SK-N-SH (cell line): Measurements from ENCODE around the gene ZNF521.

Source experiments
- EP300 ChIP-seq, 2 experiments: IDR thresholded peaks; 2 replicates each; pipeline versions ENCODE4 v1.4.0 to v1.6.1; 2012; ENCODE audit warnings: borderline replicate concordance in 1 of 2, low read depth in 1 of 2, low read length in 1 of 2
- RAD21 ChIP-seq: IDR thresholded peaks from 2 replicates; pipeline ENCODE4 v1.6.1; 2012; ENCODE audit warnings: mild to moderate bottlenecking, low read length
- RFX5 ChIP-seq: IDR thresholded peaks from 2 replicates; pipeline ENCODE4 v1.6.1; 2012; ENCODE audit warnings: mild to moderate bottlenecking, improper control_type of control experiment, low read length
- SMC3 ChIP-seq: IDR thresholded peaks from 2 replicates; pipeline ENCODE4 v1.6.1; 2012; ENCODE audit warnings: low read depth, low read length, improper control_type of control experiment
- TF ChIP-seq, protein P1 (sequence below): fragments of 200-600 bp; sonication (generic); IDR thresholded peaks from 2 replicates; pipeline ENCODE4 v1.6.1; 2017; ENCODE audit warnings: antibody characterized with exemption, mild to moderate bottlenecking, moderate library complexity
- TF ChIP-seq, protein P2 (sequence below): IDR thresholded peaks from 2 replicates; pipeline ENCODE4 v1.4.0; 2012; ENCODE audit warnings: low read depth

DNA sequence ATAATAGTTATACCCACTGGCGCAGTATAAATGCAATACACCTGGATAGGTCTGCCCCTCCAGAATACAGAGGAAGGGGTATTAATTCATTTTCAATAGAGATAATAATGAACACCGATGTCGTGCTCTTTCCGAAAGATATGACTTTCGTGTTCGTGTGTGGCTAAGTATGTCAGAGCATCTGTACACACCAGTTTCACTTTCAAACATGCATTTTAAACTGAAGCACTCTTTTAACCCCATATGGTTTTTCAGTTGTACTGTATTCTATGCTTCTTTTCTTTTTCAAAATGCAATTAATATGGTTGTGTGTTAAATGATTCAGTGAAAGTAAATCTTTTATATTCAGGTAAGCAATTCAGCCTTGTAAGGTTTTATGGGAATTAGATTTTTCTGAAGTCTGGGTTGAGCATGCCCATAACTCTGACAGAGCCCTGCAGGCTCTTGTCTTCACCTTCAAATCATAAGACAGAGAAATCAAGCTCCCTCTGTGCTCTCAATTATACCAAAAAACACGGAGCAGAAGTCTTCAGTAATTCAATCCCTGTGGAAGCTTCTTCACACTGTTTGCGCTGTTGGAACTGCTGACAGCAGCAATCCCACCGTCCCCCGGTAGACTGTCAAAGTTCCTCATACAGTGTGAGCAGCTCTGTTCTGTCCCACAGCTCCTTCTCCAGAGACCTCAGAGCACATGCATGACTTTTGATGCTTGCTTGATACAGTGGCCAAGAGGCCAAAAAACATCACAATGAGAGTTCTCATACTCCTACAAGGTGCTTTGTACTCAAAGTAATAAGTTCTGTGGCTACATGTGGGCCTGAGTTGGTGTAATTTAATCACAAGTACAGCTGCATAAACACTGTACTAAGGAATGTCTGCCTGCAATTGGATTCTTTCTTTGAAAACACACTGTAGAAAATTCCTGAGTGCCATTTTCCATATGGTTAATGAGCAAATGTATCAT lies 186.8 kb downstream of the ZNF521 start:
- TF ChIP-seq, protein P1, sequence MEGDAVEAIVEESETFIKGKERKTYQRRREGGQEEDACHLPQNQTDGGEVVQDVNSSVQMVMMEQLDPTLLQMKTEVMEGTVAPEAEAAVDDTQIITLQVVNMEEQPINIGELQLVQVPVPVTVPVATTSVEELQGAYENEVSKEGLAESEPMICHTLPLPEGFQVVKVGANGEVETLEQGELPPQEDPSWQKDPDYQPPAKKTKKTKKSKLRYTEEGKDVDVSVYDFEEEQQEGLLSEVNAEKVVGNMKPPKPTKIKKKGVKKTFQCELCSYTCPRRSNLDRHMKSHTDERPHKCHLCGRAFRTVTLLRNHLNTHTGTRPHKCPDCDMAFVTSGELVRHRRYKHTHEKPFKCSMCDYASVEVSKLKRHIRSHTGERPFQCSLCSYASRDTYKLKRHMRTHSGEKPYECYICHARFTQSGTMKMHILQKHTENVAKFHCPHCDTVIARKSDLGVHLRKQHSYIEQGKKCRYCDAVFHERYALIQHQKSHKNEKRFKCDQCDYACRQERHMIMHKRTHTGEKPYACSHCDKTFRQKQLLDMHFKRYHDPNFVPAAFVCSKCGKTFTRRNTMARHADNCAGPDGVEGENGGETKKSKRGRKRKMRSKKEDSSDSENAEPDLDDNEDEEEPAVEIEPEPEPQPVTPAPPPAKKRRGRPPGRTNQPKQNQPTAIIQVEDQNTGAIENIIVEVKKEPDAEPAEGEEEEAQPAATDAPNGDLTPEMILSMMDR, result no peak
- no peak for TF ChIP-seq EP300 (IDR thresholded peaks at IDR 0.05; ENCODE audit: borderline replicate concordance in 1 of 2, low read depth in 1 of 2, low read length in 1 of 2)
- TF ChIP-seq, protein P2, sequence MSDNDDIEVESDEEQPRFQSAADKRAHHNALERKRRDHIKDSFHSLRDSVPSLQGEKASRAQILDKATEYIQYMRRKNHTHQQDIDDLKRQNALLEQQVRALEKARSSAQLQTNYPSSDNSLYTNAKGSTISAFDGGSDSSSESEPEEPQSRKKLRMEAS, result no peak
- no peak for TF ChIP-seq RFX5
- TF ChIP-seq SMC3, result no peak
- no peak for TF ChIP-seq RAD21
